ENCODE measurements around the gene FIGNL1. TPM values are rescaled to one million over a fixed set of nuclear protein-coding genes. Genes with fewer than 3 reads are reported as not detected.

Gene FIGNL1
- total and polyA plus RNA-seq, 5 experiments from 2014 or later = 4.2 to 15.1 (median 10.2) TPM

DNA sequence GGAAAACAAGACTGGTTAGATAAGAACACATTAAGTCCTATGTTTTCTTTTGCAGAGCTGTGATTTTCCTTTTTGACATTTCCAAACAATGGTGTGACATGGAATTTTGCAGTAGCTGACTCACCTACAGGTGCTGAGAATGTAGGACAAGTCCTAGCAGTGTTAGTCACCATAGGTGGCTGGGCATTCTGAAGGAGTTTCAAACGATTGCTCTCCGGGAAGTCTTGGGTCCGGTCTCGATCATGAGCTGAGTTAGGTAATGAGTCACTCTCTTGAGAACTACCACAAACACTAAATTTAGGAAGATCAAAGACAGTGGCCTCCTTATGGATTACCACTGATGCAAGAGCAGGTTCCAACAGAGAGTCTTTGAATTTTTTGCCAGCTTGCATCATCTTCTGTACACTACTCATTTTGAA, 3.6 kb downstream of the FIGNL1 start:
- no peaks in the 10 kb centered on the region for H3K27me3 Mint-ChIP-seq
- ATAC-seq (no peak), DNase-seq (no peak)
- peak overlapping the region in 1 of 10 donors; percentile 12 for H3K27ac Mint-ChIP-seq
- peaks cover 14 to 24% (median 22%) of the 10 kb centered on the region in 4 donors for H3K4me1 Mint-ChIP-seq
- peaks cover 13 to 56% (median 33%) of the 10 kb centered on the region in 3 donors for H3K36me3 Mint-ChIP-seq
- H3K9me3 Mint-ChIP-seq = no peaks in the 10 kb centered on the region
- POLR2A ChIA-PET = no interaction called here
- H3K4me3 Mint-ChIP-seq = no peak overlapping the region

DNA sequence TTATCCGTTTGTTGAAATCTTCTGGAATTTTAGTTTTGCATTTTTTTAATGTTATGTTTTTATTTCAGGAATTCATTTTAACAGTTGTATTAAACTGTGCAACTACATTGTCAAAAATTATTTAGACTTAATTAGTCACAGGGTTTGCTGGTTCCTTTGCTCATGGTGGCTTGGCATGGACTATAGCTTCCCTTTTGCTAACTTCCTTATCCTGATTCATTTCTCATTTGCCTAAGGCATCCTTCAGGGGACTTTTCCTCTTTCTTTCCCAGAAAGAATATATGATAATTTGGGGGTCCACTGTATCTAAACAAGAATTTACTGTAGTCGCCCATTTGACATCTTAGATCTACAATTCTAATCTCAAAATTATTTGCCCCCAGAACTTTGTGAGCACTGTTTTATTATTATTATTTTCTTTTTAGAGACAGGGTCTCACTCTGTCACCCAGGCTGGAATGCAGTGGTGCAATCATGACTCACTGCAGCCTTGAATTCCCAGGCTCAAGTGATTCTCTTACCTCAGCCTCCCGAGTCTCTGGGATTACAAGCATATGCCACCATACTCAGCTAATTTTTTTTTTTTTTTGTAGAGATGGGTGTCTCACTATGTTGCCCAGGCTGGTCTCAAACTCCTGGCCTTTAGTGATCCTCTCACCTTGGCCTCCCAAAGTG, 13.9 kb downstream of the FIGNL1 start:
- Mint-ChIP-seq H3K9me3 (no peaks in the 10 kb centered on the region), H3K36me3 (peaks cover 0 to 30% (median 23%) of the 10 kb centered on the region in 3 donors), H3K4me3 (no peak overlapping the region), H3K4me1 (peaks cover 0 to 2% (median 0%) of the 10 kb centered on the region in 4 donors), H3K27me3 (no peaks in the 10 kb centered on the region), H3K27ac (no peak overlapping the region)
- DNase-seq (no peak), ATAC-seq (no peak)
- POLR2A ChIA-PET = no interaction called here

DNA sequence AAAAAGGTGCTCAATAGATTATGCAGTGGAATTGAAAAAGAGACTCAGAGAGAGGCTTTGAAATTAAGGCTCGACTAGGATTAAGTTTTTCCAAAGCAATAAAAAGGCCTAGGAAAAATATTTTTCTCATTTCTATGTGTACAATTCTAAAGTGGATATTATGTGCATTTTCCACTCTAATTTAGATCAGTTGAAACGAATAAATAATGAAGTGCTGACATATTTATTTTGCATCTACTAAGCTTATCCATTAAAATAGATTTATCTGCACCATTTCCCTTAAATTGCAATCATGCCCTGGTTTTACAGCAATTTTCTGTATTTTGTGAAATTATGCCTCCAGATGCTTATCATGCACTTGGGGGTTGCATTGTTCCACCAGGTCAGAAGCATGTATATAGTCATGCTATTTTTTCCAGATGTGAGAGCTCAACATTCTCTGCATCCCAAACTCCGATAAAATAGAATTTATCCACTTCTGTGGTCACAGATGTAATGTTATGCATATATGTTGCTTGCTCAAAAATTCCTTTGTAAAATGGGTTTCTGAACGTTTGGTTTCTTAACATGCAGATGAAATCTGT, 18.3 kb downstream of the FIGNL1 start:
- ATAC-seq = no peak
- no peak for DNase-seq
- Mint-ChIP-seq H3K4me3 (no peak overlapping the region), H3K4me1 (peaks cover 0 to 2% (median 0%) of the 10 kb centered on the region in 4 donors), H3K27ac (no peak overlapping the region), H3K27me3 (no peaks in the 10 kb centered on the region), H3K9me3 (no peaks in the 10 kb centered on the region), H3K36me3 (no peaks in the 10 kb centered on the region)
- POLR2A ChIA-PET = no interaction called here

DNA sequence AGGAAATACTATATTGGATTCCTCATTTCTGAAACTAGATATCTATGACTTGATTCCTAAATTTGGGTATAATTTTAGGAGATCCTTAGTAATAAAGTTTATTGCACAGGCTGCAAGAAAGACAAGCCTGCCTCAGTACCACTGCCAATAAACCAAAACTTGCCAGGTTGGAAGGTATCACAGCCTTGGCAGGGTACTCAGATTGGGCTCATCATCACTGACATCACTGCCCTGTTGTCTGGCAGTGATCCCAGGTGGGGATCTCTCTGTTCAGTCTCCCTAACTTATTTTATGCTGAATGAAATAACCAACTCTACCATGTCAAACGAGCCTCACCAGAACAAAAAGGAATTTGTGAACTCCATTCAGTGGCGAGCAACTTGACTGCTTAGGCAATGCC, 18.8 kb downstream of the FIGNL1 start:
- Mint-ChIP-seq H3K36me3 (no peaks in the 10 kb centered on the region), H3K27ac (no peak overlapping the region), H3K4me3 (no peak overlapping the region), H3K27me3 (no peaks in the 10 kb centered on the region), H3K4me1 (peaks cover 0 to 2% (median 0%) of the 10 kb centered on the region in 4 donors), H3K9me3 (no peaks in the 10 kb centered on the region)
- ATAC-seq = no peak
- DNase-seq = no peak
- POLR2A ChIA-PET = no interaction called here

DNA sequence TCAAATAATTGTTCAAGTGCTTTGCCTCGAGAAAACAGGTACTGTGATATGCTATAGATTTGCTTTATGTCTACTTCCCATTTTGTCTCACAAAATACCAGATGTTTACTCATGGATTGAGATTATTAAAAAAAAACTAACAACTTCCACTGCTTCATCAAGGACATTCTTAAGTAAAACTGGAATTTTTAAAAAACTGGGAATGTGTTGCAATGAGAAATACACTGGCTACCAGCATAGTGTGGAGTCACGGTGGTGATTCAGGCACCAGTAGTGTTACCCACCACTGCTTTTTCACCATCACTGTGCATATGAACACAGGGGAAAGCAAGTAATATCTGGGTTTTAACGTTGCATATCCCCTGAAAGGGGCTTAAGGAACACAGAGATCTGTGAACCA, 21.2 kb downstream of the FIGNL1 start:
- no peak for DNase-seq
- Mint-ChIP-seq H3K4me3 (no peak overlapping the region), H3K36me3 (no peaks in the 10 kb centered on the region), H3K27ac (no peak overlapping the region), H3K9me3 (no peaks in the 10 kb centered on the region), H3K4me1 (no peaks in the 10 kb centered on the region), H3K27me3 (no peaks in the 10 kb centered on the region)
- POLR2A ChIA-PET = no interaction called here
- ATAC-seq = no peak

DNA sequence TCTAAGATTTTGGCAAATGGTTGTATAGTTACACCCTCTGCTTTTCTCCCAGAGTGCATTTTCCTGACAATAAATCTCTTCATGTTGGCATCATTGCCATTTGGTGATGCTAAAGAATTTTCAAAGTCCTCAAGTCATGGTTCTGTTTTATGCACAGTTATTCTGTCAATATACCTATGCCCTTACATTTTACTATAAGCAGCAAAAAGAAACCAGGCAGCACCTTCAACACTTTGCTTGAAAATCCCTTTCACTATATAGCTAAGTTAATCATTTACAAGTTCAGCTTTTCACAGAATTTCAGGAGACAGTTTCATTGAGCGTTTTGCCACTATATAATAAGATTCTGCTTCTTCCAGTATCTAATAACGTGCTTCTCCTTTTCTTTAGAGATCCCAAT, 22.6 kb downstream of the FIGNL1 start:
- Mint-ChIP-seq H3K27ac (no peak overlapping the region), H3K4me1 (no peaks in the 10 kb centered on the region), H3K4me3 (no peak overlapping the region), H3K9me3 (no peaks in the 10 kb centered on the region), H3K27me3 (no peaks in the 10 kb centered on the region), H3K36me3 (no peaks in the 10 kb centered on the region)
- no peak for ATAC-seq
- POLR2A ChIA-PET = interaction anchor here (0.7 to 1.3 kb wide), 3 partner anchors 10 to 56 kb away, joined by 3 to 4 read pairs (median 3); no protein-coding TSS in a partner anchor
- DNase-seq = no peak

DNA sequence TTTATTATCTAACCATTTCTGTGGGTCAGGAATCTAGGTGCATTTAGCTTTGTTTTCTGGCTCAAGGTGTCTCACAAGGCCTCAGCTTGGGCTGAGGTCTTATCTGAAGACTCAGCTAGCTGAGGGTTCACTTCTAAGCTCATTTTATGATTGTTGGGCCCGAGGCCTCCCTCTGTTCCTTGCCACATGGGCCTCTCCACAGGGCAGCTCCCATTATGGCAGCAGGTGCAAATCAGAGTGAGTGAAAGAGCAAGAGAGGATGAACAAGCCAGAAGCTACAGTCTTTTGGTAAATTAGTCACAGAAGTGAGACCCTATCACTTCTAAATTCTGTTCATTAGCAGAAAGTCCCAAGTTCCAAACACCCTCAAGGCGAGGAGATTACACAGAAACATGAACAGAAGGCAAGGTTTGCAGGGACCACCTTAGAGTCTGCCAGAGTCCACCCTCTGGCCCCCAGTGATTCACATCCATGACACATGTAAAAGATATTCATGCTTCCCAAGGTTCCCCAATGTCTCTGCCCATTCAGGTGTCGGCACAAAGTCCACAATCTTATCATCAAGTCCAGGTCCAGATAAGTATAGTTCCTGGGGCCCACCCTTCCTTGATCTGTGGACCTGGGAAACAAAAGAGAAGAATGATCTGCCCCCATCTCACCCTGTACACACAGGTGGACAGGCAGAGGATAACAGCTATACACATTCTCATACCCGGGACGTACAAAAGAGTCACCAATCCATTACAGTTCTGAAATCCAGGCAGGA, 23.7 kb downstream of the FIGNL1 start:
- peak overlapping the region in 1 of 10 donors; percentile 43 for H3K27ac Mint-ChIP-seq
- DNase-seq (no peak), ATAC-seq (no peak)
- POLR2A ChIA-PET = interaction anchor here (0.6 to 1.1 kb wide), 3 partner anchors 8 to 48 kb away, joined by 3 to 4 read pairs (median 3); no protein-coding TSS in a partner anchor
- H3K36me3 Mint-ChIP-seq = no peaks in the 10 kb centered on the region
- H3K27me3 Mint-ChIP-seq = no peaks in the 10 kb centered on the region
- no peak overlapping the region for H3K4me3 Mint-ChIP-seq
- H3K4me1 Mint-ChIP-seq = no peaks in the 10 kb centered on the region
- no peaks in the 10 kb centered on the region for H3K9me3 Mint-ChIP-seq

DNA sequence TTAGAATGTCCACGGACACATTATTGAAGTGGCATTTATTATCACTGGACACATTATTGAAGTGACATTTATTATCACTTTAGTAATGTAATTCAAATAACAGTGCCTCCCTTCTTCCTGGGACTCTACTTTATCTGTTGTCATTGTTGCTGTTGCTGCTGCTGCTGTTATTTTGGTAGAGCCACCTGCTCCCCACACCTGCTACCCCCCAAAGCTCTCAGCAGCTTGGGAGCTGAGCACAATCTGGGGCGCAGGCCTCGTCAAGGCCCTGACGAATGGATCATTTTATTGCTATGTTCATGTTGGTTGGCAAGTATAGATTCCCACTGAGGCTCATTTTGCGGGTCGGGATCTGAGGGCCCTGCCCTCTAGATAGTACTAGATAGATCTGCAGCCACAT, 24.8 kb downstream of the FIGNL1 start:
- H3K36me3 Mint-ChIP-seq = no peaks in the 10 kb centered on the region
- no peak overlapping the region for H3K27ac Mint-ChIP-seq
- POLR2A ChIA-PET = interaction anchor here (1.0 kb wide), 1 partner anchor 18 kb away, joined by 3 read pairs; no protein-coding TSS in a partner anchor

DNA sequence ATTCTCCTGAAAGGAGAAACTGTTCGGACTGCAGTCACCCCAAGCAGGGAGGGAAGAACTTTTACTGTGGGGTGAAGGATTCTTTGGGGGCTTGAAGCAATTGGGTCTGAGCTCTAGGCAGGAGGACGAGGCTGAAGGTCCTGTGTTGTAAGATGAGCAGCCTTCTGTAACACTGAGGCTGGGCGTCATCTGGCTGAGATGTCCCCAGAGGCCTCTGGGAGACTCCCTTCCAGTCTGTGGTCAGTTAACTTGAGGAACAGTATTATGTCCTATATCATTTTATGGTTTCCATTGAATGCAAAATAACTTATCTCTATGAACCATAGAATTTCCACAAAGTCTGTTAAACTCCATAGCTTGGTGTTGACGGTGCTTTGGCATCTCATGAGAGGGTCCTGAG, 26.3 kb downstream of the FIGNL1 start:
- Mint-ChIP-seq H3K36me3 (no peaks in the 10 kb centered on the region), H3K27ac (peak overlapping the region in 1 of 10 donors; percentile 6), H3K4me3 (no peak overlapping the region)

More for the DNA sequence above, 24.8 kb downstream of the FIGNL1 start:
- no peaks in the 10 kb centered on the region for H3K27me3 Mint-ChIP-seq
- H3K4me3 Mint-ChIP-seq = no peak overlapping the region
- DNase-seq (no peak), ATAC-seq (no peak)
- H3K4me1 Mint-ChIP-seq = no peaks in the 10 kb centered on the region
- no peaks in the 10 kb centered on the region for H3K9me3 Mint-ChIP-seq

DNA sequence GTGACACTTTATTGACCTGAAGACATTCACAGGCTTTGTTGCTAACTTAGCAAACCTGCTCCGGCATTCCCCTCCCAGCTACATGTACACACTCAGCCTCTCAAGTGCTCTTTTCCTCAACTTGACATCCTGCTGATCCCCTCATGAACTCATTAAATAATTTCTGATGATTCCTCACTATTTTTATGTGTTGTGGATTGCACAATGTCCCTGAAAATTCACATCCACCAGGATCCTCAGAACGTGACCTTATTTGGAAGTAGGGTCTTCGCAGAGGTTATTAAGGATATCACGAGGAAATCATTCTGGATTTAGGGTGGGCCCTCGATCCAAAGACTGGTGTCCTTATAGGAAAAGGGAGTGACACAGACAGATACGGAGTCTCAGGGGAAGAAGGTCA, 27.3 kb downstream of the FIGNL1 start:
- POLR2A ChIA-PET = no interaction called here

More for the DNA sequence above, 26.3 kb downstream of the FIGNL1 start:
- Mint-ChIP-seq H3K4me1 (no peaks in the 10 kb centered on the region), H3K9me3 (no peaks in the 10 kb centered on the region), H3K27me3 (no peaks in the 10 kb centered on the region)
- no peak for DNase-seq
- ATAC-seq = no peak
- POLR2A ChIA-PET = interaction anchor here (0.5 kb wide), 1 partner anchor 91 kb away, joined by 3 read pairs; no protein-coding TSS in a partner anchor

DNA sequence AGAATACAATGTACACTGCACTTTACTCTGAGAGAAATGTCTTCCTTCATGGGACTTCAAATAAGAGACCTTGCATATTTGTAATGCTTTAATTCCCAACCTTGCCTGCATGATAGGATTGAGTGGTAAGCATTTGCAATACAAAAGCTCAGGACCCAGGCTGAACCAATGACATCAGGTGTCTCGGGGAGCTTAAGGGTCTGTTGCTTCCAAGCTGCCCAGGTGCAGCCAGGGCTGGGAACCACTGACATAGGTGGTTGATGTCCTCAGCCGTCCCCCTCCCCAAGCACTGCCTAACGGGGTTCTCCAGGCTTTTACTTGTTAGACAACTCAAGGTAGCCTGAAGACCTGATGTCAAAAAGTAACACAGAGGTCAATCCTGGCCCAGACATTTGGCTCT, 29.1 kb downstream of the FIGNL1 start:
- POLR2A ChIA-PET = interaction anchor here (0.7 to 1.4 kb wide), 2 partner anchors 10 to 327 kb away, joined by 4 to 5 read pairs; no protein-coding TSS in a partner anchor
- DNase-seq = no peak
- Mint-ChIP-seq H3K27me3 (no peaks in the 10 kb centered on the region), H3K27ac (no peak overlapping the region), H3K4me3 (no peak overlapping the region), H3K9me3 (no peaks in the 10 kb centered on the region), H3K4me1 (peaks cover 3 to 21% (median 18%) of the 10 kb centered on the region in 4 donors), H3K36me3 (no peaks in the 10 kb centered on the region)
- no peak for ATAC-seq

More for the DNA sequence above, 27.3 kb downstream of the FIGNL1 start:
- H3K36me3 Mint-ChIP-seq = no peaks in the 10 kb centered on the region
- H3K9me3 Mint-ChIP-seq = no peaks in the 10 kb centered on the region
- ATAC-seq (no peak), DNase-seq (no peak)
- H3K27me3 Mint-ChIP-seq = no peaks in the 10 kb centered on the region
- peak overlapping the region in 2 of 10 donors; percentile 10 to 18 for H3K27ac Mint-ChIP-seq
- H3K4me1 Mint-ChIP-seq = peaks cover 0 to 3% (median 2%) of the 10 kb centered on the region in 4 donors
- no peak overlapping the region for H3K4me3 Mint-ChIP-seq

DNA sequence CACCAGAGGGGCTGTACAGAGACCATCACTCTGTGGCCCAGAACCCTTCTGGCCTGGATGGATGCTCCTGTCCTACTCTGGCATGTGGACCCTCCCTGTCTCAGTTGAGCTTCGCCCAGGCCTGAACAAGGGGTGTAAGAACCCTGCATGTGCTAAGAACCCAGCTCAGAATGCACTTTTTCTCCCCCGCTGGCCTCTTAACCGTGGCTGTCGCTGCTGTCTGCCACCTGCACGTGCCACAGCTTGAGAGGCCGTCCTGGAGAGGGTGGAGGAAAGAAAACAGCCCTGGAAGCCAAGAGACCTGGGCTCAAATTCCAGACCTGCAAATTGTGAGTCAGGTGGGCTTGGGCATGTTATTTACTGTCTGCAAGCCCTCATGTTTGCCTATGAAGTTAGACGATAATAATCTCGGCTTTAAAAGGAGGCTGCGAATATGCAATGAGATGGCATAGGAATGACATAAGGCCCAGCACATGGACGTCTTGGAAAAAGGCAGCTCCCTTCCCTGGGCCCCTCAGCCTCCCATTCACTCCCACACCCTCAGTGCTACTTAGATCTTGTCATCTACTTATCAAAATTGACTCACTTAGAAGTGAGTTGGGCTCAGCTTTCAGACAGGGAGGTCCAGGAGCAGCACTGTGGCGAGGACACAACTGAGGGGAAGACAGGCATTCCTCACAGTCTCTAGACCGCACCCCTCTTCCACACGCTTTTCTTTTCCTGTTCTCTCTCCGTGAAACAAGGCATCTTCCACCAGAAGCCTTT, 31.4 kb downstream of the FIGNL1 start:
- DNase-seq (no peak), ATAC-seq (no peak)
- Mint-ChIP-seq H3K36me3 (no peaks in the 10 kb centered on the region), H3K4me3 (peak overlapping the region in 1 of 10 donors; percentile 51), H3K4me1 (peaks cover 5 to 41% (median 29%) of the 10 kb centered on the region in 4 donors), H3K9me3 (no peaks in the 10 kb centered on the region), H3K27ac (no peak overlapping the region), H3K27me3 (no peaks in the 10 kb centered on the region)
- POLR2A ChIA-PET = interaction anchor here (0.7 to 2.9 kb wide), 6 partner anchors 9 to 276 kb away, joined by 3 to 29 read pairs (median 4); no protein-coding TSS in a partner anchor

All from naive thymus-derived CD8-positive, alpha-beta T cell (primary cell).